ENCODE data around the gene SOX11.

SOX11 gene

GRCh38 chr2:5700551-5700950 lies 8.4 kb downstream of the SOX11 start:
- TF ChIP-seq POLR2AphosphoS5 (IDR thresholded peaks at IDR 0.05; ENCODE audit: low read depth, low read length) (no peak), FOXP2 (optimal IDR thresholded peaks at IDR 0.05; ENCODE audit: borderline replicate concordance, extremely low read depth, extremely low read length, insufficient read depth) (no peak), SIN3A (IDR thresholded peaks at IDR 0.05; ENCODE audit: borderline replicate concordance, insufficient read depth, low read length) (no peak), REST (IDR thresholded peaks at IDR 0.05; ENCODE audit: insufficient read depth in 1 of 2, low read depth in 2 of 2, low read length in 2 of 2) (no peak), TAF1 (IDR thresholded peaks at IDR 0.05; ENCODE audit: borderline replicate concordance, insufficient read depth, low read length) (no peak)

GRCh38 chr2:5701266-5701665 lies 9.1 kb downstream of the SOX11 start:
- TF ChIP-seq FOXP2 (optimal IDR thresholded peaks at IDR 0.05; ENCODE audit: borderline replicate concordance, extremely low read depth, extremely low read length, insufficient read depth) (no peak), TAF1 (IDR thresholded peaks at IDR 0.05; ENCODE audit: borderline replicate concordance, insufficient read depth, low read length) (no peak), POLR2AphosphoS5 (IDR thresholded peaks at IDR 0.05; ENCODE audit: low read depth, low read length) (no peak), SIN3A (IDR thresholded peaks at IDR 0.05; ENCODE audit: borderline replicate concordance, insufficient read depth, low read length) (no peak), REST (IDR thresholded peaks at IDR 0.05; ENCODE audit: insufficient read depth in 1 of 2, low read depth in 2 of 2, low read length in 2 of 2) (no peak)

- TF ChIP-seq FOXP2 (optimal IDR thresholded peaks at IDR 0.05; ENCODE audit: borderline replicate concordance, extremely low read depth, extremely low read length, insufficient read depth) (no peak), TAF1 (IDR thresholded peaks at IDR 0.05; ENCODE audit: borderline replicate concordance, insufficient read depth, low read length) (no peak), SIN3A (IDR thresholded peaks at IDR 0.05; ENCODE audit: borderline replicate concordance, insufficient read depth, low read length) (no peak), POLR2AphosphoS5 (IDR thresholded peaks at IDR 0.05; ENCODE audit: low read depth, low read length) (no peak), REST (IDR thresholded peaks at IDR 0.05; ENCODE audit: insufficient read depth in 1 of 2, low read depth in 2 of 2, low read length in 2 of 2) (no peak)
Measured at GRCh38 chr2:5703166-5703565, 11.0 kb downstream of the SOX11 start.

GRCh38 chr2:5705490-5705889 lies 13.3 kb downstream of the SOX11 start:
- no peak for TF ChIP-seq SIN3A (IDR thresholded peaks at IDR 0.05; ENCODE audit: borderline replicate concordance, insufficient read depth, low read length)
- no peak for TF ChIP-seq POLR2AphosphoS5 (IDR thresholded peaks at IDR 0.05; ENCODE audit: low read depth, low read length)
- no peak for TF ChIP-seq TAF1 (IDR thresholded peaks at IDR 0.05; ENCODE audit: borderline replicate concordance, insufficient read depth, low read length)
- TF ChIP-seq REST (IDR thresholded peaks at IDR 0.05; ENCODE audit: insufficient read depth in 1 of 2, low read depth in 2 of 2, low read length in 2 of 2): no peak
- no peak for TF ChIP-seq FOXP2 (optimal IDR thresholded peaks at IDR 0.05; ENCODE audit: borderline replicate concordance, extremely low read depth, extremely low read length, insufficient read depth)
